Measurements from ENCODE around the gene NLGN1.

Gene NLGN1

GRCh38 chr3:173395412-173396181 lies 1.9 kb upstream of the NLGN1 start:
- Histone ChIP-seq H3K27me3 (ENCODE audit: insufficient read depth, low read length) (no peaks in the 10 kb centered on the region), H3K79me2 (ENCODE audit: insufficient read depth, low read length) (no peaks in the 10 kb centered on the region), H3K4me2 (ENCODE audit: low read length) (no peak overlapping the region), H4K20me1 (ENCODE audit: insufficient read depth, low read length) (no peaks in the 10 kb centered on the region), H3K9ac (ENCODE audit: low read length) (no peak overlapping the region), H3K9me3 (ENCODE audit: low read length) (no peaks in the 10 kb centered on the region), H2AFZ (ENCODE audit: low read length) (no peak overlapping the region), H3K36me3 (ENCODE audit: insufficient read depth, low read length) (no peaks in the 10 kb centered on the region), H3K27ac (ENCODE audit: low read depth, low read length, poor library complexity, severe bottlenecking) (no peak overlapping the region), H3K4me1 (ENCODE audit: insufficient read depth, low read length, severe bottlenecking) (no peaks in the 10 kb centered on the region), H3K4me3 (ENCODE audit: low read depth, low read length, poor library complexity, severe bottlenecking) (no peak overlapping the region), H3K9me2 (ENCODE audit: low read depth, low read length) (no peaks in the 10 kb centered on the region), H3F3A (ENCODE audit: insufficient read depth, low read length) (no peaks in the 10 kb centered on the region)
- no peak for TF ChIP-seq CTCF (IDR thresholded peaks at IDR 0.05; ENCODE audit: low read length)

GRCh38 chr3:173396191-173397041 lies 1.1 kb upstream of the NLGN1 start:
- no peak overlapping the region for H3K9ac ChIP-seq (ENCODE audit: low read length)
- H3K4me2 ChIP-seq (ENCODE audit: low read length), result no peak overlapping the region
- no peak overlapping the region for H3K27ac ChIP-seq (ENCODE audit: low read depth, low read length, poor library complexity, severe bottlenecking)

GRCh38 chr3:173398111-173398479 lies 551 bp downstream of the NLGN1 start:
- H3K4me3 ChIP-seq (ENCODE audit: low read depth, low read length, poor library complexity, severe bottlenecking), result no peak overlapping the region
- TF ChIP-seq EZH2 (IDR thresholded peaks at IDR 0.05; ENCODE audit: borderline replicate concordance, low read length) (no peak), CTCF (IDR thresholded peaks at IDR 0.05; ENCODE audit: low read length) (no peak)
- no peak overlapping the region for H3K9ac ChIP-seq (ENCODE audit: low read length)
- H3K36me3 ChIP-seq (ENCODE audit: insufficient read depth, low read length), result no peaks in the 10 kb centered on the region
- H3K27me3 ChIP-seq (ENCODE audit: insufficient read depth, low read length), result no peaks in the 10 kb centered on the region
- no peak overlapping the region for H3K4me2 ChIP-seq (ENCODE audit: low read length)
- H3K9me3 ChIP-seq (ENCODE audit: low read length), result no peaks in the 10 kb centered on the region
- no peaks in the 10 kb centered on the region for H3K4me1 ChIP-seq (ENCODE audit: insufficient read depth, low read length, severe bottlenecking)
- H2AFZ ChIP-seq (ENCODE audit: low read length), result no peak overlapping the region
- no peaks in the 10 kb centered on the region for H3K9me2 ChIP-seq (ENCODE audit: low read depth, low read length)
- H4K20me1 ChIP-seq (ENCODE audit: insufficient read depth, low read length), result no peaks in the 10 kb centered on the region
- H3F3A ChIP-seq (ENCODE audit: insufficient read depth, low read length), result no peaks in the 10 kb centered on the region
- H3K27ac ChIP-seq (ENCODE audit: low read depth, low read length, poor library complexity, severe bottlenecking), result no peak overlapping the region
- H3K79me2 ChIP-seq (ENCODE audit: insufficient read depth, low read length), result no peaks in the 10 kb centered on the region

More at GRCh38 chr3:173396191-173397041, 1.1 kb upstream of the NLGN1 start:
- TF ChIP-seq EZH2 (IDR thresholded peaks at IDR 0.05; ENCODE audit: borderline replicate concordance, low read length) (no peak), CTCF (IDR thresholded peaks at IDR 0.05; ENCODE audit: low read length) (no peak)
- Histone ChIP-seq H2AFZ (ENCODE audit: low read length) (no peak overlapping the region), H3F3A (ENCODE audit: insufficient read depth, low read length) (no peaks in the 10 kb centered on the region), H3K36me3 (ENCODE audit: insufficient read depth, low read length) (no peaks in the 10 kb centered on the region), H3K27me3 (ENCODE audit: insufficient read depth, low read length) (no peaks in the 10 kb centered on the region), H3K9me2 (ENCODE audit: low read depth, low read length) (no peaks in the 10 kb centered on the region), H4K20me1 (ENCODE audit: insufficient read depth, low read length) (no peaks in the 10 kb centered on the region), H3K79me2 (ENCODE audit: insufficient read depth, low read length) (no peaks in the 10 kb centered on the region), H3K4me3 (ENCODE audit: low read depth, low read length, poor library complexity, severe bottlenecking) (no peak overlapping the region), H3K9me3 (ENCODE audit: low read length) (no peaks in the 10 kb centered on the region), H3K4me1 (ENCODE audit: insufficient read depth, low read length, severe bottlenecking) (no peaks in the 10 kb centered on the region)

Measured in OCI-LY1 (cell line).